Ecto neural progenitor cell (in vitro differentiated cells): ENCODE results near the gene EFNB2.

ENCODE experiments used
- DNase-seq: peaks from one replicate; pipeline ENCODE4 v3.0.0-alpha.2; 2018; ENCODE audit warnings: low spot score

Gene EFNB2

DNA sequence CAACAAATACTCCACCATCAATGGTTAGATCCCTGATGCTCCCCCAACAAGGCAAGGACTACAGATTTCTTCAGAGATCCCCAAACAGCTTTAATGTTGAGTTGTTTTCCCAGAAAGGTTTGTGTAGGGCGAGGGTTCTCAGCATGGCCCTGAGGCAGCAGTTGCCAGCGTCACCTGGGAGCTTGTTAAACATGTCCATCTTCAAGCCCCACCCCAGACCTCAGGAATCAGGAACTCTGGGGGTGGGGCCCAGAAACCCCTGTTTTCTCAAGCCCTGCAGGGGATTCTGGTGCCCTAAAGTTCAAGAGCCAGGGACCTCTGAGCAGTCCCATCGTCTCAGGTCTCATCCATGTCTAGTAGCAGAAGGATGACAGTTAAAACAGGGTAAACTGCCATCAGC lies 9.6 kb downstream of the EFNB2 start:
- no peak for DNase-seq

DNA sequence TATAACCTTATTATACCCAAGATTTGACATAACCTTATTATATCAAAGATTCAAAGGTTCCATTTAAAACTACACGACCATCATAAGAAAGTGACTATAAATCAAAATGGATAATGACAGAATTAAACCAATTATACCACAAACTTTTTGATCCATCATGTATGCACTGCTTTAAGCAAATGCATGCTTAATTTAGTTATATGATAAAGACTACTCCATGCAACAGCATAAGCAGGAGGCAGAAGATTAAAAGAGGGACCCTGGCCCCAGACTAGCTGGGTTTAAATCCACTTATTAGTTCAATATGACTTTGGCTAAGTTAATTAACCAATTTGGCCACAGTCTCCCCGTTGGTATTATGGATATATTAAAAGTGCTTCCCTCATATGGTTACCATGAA lies 11.4 kb downstream of the EFNB2 start:
- no peak for DNase-seq

DNA sequence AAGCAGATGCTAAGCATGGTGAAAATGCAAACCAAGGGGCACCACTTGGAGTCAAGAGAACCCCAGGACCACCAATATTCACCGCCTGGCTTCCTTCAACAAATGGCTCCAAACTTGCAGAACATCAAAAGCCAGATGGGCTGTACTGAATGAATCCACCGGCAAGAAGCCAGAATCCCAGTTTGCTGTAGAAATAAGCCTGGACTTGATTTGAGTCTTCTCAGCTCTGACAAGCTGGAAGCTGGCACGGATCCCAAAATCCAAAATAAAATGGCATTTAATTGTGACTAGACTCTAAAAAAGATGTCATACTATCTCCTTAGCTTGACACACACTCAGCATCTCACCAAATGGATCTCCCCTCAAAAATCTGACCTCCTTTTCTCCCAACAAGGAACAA lies 11.9 kb downstream of the EFNB2 start:
- no peak for DNase-seq

DNA sequence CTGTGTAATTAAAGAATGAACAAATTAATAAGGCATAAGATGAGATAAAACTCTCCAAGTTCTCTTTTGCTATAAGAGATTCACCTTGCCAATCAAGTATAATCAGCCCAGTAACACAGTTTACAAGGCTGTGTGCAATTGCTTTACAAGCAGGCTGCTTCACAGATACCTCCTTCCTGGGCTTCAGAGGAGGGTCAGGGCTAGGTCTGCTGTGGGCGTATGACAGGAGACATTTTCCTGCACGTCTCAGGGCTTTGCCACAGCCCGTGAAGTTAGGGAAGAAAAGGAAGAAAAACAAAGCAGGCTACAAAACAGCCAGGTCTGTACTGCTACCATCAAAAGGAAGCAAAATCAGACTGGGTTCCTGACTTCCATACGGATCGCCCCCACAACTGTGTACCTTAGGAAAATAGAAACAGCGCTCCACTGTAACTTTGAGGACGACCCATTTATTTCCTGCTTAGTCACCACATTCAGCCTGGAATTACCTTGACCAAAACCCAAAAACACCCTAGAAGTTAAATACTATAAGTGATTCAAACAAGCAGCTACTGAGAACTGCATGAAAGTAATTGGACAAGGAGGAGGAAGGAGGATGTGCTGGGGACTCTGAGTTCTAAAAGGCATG lies 12.4 kb downstream of the EFNB2 start:
- no peak for DNase-seq

DNA sequence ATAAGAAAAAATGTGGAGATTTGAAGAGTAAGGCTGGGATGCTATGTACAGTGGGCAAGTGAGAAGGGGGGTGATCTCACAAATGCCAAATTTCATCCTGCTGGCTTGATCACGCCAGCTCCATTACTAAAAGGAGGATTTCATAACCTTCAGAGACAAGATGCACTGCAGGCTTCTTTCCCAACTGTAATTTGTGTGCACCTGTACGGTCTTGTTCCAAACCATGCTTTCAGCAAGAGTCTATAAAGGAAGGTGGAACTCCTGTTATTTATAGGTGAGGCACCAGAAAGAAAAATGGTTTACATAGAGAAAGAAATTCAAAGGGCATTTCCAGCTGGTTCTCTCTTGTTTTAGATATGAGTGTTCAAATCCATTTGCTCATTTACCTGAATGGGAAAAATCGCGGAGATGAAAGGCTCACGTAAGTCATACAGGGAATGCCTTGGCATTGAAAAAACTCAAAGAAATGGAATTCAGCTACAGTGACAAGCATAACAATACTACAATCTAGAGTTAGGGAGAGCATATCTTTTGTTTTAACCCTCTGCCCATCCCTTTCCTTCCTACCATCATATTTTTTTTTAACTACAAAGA lies 13.3 kb downstream of the EFNB2 start:
- DNase-seq, result no peak

DNA sequence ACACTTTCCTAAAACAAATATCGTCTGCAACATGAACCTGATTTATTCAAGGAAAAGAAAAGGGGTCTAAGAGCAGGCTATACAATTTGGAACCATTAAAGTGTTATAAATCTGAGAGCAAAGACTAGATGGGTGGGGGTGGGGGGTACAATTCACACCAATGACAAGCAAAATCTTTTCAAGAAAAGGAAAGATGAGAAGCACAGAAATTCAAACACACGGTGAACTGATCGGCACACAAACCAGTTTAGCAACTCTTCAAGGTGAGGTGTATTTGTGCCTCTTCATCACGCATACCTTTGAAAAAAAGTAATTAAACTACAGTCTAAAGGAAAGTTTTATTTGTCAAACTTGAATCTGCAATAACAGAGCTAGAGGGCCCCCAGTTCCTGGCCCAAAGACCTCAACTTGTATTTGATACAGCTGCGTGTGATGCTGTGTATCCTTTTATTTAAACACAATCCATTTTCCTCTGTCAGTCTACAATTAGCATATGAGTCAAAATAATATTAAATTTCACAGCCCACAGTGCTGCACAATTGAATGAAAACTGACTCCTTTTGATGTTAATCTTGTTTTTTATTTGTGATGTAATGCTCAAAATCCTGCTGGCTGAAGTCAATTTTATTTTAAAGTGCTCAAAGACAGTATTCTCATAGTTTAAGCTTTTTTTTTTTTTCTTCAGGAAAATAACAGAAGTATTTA lies 14.2 kb downstream of the EFNB2 start:
- no peak for DNase-seq

DNA sequence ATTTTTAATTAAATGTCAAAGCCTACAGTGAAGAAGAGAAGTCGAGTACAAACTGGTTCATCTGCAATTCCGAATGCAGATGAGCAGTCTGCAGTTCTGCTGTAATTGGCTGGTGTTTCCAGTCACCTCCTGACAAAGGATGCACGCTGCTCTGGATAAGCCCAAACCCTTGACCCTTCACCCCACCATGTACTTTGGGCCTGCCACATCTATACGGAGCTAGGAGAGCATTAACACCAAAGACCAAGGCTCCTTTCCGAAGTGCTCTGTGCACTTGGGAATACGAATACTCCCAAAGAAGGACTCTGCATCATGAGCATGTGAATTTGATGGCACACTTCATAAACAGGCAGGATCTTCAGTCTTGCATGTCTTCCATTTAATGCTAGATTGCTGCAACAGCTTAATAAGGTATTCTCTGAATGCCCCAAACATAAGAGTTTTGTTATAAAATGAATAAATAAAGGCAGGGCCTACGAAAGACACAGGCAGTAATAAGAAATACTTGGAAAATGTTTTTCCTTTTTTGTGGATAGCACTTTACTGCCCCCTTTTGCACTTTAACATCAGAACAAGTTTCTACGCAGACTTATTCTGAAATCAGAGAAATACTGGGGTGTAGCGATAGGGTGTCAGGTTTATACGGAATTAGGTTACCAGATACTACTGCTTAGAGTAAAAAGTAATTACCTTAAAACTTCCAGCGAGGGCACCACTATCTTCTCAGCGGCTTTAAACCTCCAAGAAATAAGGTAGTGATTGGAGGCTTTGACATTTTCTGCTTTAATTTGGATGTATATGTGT lies 15.0 kb downstream of the EFNB2 start:
- DNase-seq, result no peak

DNA sequence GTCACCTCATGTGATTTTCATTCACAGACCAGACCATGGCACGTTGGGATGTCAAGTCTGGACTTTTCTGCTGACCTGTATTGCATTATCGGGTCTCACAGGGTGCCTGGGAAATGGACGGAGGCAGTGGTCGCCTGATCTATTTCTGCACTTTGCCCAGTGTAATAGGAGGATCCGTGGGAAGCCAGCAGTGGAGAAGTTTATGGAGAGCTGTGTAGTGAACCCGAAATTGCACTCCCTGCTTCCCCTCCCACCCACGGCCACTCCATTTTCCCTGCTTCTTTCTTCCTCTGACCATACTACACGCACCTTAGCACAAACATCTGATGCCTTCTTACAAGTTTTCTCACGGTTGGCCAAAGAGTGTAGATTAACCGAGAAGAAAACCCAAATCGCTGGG lies 16.9 kb downstream of the EFNB2 start:
- no peak for DNase-seq

DNA sequence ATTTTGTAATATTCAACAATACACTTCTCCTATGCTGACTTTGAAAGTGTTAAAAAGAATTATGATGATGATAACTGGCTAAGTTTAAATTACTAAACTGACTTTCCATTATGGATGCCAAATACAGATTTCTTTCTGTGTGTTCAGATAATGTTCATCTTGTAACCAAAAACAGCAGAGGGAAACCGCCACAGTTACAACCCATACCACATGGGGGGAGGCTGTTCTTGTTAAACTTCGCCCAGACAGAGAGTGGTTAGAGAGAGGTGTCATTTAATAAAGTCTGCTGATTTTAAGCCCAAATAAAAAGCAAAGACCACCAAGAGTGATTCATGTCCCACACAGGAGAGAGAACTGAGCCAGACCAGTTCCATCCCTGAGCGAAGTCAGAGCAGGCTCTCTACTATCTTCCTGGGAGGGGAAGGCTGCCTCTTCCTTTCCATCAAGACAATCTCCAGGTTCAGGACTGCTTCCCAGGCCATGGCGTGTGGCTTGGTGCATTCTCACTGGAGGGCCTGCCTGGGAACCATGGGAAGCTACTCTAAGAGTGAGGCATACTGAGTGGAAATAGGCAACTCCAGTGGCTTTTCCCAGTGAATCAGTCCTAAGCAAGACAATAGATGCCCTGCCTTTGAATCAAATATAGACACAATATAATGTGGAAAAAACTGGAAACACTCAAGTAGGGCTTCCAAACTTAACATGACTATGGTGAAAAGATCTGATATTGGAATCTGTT lies 18.2 kb downstream of the EFNB2 start:
- no peak for DNase-seq

DNA sequence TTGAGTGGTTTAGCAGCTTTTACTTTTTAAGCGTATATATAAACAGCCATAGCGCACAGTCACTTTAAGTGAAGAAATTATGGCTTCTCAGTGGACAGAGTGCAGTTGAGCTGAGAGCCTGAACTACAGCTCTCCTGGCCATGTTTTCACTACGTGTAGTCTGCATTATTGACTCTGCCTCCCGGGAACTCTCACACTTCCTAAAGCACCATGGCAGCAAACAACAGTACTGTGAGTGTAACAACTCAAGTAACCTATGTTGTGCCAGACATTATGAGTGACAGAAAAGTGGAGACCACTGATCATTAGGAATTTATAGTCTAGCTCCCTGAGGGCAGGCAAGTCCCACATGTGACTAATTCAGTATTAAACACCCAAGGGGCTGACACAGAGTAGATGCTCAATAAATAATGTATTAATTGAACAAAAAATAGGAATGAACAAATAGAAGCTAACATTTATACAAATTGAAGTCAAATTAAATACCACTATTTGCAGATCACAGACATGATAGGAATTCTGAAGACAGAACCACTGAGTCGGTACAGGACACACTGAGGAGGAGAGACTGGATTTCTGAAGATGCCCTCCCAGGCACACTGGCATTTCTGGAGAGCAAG lies 19.7 kb downstream of the EFNB2 start:
- no peak for DNase-seq

DNA sequence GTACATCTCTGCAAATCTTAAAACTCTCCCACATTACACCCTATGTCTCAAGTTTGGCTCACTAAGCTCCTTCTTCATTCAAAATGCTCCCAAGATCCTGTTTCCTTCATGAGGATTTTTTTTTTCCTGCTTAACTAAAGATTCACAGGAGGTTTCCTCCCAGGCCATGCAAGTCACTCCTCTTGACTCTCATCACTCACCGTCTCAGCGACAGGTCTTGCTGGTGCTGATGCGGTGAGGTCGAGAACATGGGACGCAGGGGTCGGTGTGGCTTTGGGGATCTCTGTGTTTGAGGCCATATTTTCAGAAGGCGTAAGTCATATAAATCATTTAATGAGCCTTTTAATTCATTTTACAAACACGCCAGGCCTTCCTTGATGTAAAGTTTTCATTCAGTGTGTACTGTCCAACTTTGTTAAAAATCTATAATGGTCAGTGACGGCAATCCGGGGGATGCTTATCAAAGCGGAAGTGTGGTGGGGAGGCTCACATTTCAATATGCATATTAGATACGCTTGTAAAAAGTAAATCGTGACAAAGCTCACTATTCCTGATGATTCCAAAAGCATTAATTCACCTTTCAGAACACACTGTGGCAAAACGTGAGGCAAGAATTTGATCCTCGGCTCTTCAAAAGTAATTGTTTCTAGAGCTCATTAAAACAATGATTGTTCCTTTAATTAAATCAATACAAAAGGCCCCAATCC lies 20.4 kb downstream of the EFNB2 start:
- no peak for DNase-seq

DNA sequence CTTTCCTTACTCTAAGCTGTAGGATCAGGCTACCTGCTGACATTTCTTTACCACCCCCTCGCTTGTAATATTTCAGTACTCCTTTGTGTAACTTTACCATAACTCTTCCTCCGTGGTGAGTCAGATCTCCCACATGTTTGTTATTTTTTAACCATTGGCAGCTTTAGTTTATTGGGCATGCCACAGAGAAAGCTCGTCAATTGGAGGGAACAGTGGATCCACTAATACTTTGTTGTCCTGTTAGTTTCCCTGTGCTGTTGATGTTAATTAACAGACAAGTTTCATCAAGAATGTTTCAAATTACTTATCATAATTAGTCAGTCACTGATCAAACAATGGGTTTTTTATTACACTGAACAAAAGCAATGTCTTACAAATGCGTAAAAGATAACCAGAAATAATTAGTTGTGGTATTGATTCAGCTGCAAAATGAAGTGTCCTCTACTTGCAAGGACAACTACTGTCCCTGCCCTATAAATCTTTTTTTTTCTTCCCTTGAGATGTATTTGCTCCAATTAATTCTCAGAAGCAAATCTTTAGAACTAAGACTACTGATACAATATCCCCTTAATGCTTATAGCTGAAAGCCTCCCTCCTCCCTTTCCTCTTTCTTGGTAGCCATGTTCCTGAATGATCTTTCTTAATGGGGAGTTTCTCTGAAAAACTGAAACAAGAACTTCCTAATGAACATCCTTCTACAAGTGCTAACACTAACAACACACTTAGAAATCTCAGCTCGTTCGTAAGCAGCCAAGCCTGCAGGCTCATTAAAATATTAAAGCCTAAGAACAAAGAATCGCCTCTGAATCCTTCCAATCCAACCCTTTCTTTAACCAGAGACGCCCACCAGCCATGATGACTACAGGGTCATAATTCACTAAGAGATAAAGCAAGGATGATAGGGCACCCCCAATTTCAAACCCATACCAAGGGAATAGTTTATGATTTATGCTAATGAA lies 22.2 kb downstream of the EFNB2 start:
- no peak for DNase-seq

DNA sequence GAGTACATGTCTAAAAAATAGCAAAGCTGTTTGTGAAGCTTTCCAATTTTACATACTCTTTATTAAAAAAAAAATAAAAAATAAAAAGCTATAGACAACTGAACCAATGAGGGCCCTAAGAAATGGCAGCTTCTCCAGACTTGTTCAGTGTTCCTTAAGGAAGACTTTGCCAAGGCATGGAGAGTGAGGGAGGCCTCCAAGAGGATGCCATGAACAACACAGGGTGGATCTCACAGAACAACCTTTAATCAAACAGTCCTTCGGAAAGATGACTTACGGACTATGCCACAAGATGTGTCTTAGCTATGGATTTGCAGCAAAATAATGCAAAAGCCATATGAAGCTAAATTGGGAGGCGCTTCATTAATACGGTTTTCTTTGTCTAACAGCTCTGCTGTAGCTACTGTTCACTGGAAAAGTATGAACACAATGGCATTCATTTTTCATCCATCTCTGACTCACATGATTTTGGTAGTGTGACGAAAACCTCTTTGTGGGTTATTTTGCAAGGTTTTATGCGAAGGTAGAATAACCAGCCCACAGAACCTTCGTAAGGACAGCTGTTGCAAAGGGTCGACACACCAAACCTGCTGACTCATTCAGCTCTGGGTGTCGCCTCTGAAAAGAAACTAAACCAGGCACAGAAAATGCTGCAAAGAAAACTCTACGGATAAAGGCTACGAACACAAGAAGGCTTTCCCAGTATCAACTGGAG lies 27.7 kb downstream of the EFNB2 start:
- no peak for DNase-seq

DNA sequence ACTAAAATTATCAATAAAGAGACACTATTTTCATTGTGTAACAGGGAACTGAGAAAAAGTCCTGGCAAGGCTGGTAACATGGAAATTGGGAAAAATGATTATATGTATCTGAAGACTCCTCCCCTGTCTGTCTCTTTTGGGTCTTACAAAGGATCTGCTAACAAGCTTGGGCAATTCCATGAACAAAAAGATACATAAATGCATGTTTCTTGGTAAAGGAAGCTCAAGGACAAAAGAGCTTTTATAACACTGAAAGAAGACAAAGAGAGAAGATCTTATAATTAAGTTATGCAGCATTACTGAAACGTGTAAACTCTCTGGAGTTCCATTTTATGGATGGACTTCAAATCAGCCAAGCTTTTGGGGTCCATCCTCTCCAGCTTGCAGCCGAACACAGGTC lies 29.2 kb downstream of the EFNB2 start:
- DNase-seq, result no peak

DNA sequence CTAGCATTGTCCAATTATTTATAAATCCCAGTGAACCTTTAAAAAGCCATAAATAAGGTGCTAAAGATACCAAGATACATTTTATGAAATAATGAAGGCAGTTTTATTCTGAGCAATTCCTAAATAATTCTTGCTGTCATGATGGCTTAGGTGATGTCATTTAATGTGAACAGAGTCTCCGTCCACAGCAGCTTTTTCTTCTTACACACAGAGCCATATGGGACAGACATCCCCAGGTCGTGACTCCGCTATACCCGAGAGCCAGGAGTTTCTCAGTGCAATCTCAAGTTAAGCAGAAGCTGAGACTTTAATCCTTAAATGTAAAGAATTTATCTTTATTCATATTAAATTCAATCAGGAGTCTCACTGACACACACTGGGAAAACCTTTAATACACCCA lies 29.7 kb downstream of the EFNB2 start:
- no peak for DNase-seq

DNA sequence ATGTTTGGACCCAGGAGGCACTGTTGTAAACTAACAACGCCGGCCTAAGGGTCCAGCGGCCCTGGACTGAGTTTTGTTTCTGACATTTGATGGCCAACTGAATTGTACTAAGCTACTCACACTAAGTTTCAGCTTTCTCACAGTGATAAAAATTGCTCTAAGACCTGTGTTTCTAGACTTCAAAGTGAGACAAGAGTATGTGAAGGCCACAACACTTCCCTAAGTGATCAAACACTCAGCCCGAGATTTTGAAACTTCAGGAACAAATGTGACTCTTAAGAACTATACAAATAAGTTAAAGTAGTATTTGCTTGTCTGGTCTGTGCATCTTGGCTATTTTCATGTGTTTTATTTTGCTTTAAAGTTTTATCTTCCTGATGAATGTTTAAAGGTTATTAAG lies 30.2 kb downstream of the EFNB2 start:
- DNase-seq, result no peak

DNA sequence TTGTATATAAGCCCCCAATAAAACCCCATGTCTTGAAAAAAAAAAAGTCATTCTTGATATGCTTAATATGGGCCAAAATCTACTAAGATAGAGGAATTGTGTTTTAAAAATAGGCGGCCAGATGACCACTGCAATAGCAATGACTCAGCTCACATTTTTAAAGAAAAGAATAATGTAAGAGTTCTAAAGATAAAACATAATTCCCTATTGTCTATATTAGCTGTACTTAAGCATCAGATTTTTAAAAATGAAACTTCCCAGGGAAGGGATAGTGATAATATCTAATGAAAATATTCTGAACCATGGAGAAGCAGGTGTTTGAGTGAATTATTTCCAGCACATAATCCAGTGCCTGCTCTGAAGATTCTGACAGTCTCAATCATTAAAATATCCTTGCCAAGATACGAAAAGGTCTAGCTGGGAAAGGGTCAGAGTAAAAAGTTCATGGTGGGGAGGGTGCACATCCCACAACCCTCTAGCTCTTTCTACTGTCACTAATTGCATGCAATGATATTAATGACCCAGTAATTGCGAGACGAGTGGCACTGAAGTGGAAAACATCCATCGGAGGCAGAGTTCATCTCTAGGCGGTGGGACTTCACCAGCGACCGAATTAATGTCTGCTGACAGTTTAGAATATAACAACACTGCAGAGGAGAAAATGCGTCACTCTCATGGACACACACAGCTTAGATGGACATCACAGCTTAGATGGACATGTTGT lies 31.6 kb downstream of the EFNB2 start:
- DNase-seq, result no peak

DNA sequence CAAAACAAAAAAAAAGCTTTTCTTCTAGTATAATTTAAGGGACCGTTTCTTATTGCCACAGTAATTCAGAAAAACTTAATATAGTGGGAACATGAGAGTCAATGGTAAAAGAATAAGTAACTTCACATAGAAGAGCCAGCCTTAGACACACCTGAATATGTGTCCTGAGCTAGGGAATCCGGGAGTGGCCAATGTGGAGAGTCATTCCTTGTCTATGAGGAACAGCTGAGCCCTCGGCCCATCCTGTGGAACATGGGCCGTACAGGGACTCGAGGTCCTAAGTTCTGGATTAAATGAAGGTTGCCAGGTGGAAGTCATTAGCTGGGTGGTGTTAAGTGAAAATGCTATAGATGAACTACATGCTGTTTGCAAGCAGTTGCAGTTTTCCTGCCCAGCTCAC lies 32.2 kb downstream of the EFNB2 start:
- DNase-seq, result no peak

DNA sequence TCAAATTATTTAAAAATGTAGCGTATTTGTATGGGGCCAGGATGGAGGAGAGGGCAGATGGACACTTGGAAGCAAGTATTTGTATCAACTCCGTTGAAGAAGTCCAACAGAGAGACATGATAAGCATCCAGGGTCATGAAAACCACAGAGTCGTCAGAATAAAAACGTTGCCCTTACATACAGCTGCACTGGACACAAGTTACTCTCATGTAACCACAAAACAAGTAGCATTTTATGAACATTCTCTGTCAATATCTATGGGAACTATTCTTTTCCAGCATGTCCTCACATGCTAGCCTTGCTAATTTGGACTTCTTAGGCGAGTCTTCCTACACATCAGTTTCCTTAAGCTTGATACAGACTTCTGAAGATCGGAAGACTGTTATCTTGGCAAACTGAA lies 35.0 kb downstream of the EFNB2 start:
- no peak for DNase-seq
